Hepatocyte (in vitro differentiated cells): ENCODE results near the gene CABLES2.

ENCODE experiments used
- CTCF ChIP-seq: fragments of 200-600 bp; sonication (generic); IDR thresholded peaks from 2 replicates; pipeline ENCODE4 v1.5.1; 2016; ENCODE audit warnings: antibody characterized with exemption, mild to moderate bottlenecking; ENCODE audit not compliant: poor library complexity
- EZH2 ChIP-seq: fragments of 200-600 bp; sonication (generic); IDR thresholded peaks from 2 replicates; pipeline ENCODE4 v1.6.1; 2016; ENCODE audit warnings: antibody characterized with exemption, mild to moderate bottlenecking, borderline replicate concordance
- EZH2phosphoT487 ChIP-seq: fragments of 200-600 bp; sonication (generic); IDR thresholded peaks from one replicate; pipeline ENCODE4 v1.6.1; 2018; ENCODE audit warnings: antibody characterized with exemption, mild to moderate bottlenecking, low read depth, moderate library complexity; ENCODE audit not compliant: unreplicated experiment, severe bottlenecking

- no peak for TF ChIP-seq CTCF
- TF ChIP-seq EZH2phosphoT487 = no peak
- no peak for TF ChIP-seq EZH2
Observed at GRCh38 chr20:62455929-62456328, 48.8 kb upstream of the CABLES2 start.
